ENCODE results near the gene CORO1C.
"Not testable (repeated sequence)": the region's sequence is repeated elsewhere in the genome, so short reads cannot be mapped to it uniquely, and the experiment has no call there.

The CORO1C gene

GRCh38 chr12:108671110-108671509 is 60.2 kb downstream of the CORO1C start:
- no peak for DNase-seq

- DNase-seq = no peak
Observed at GRCh38 chr12:108670066-108670631, 61.2 kb downstream of the CORO1C start.

- DNase-seq = no peak
Observed at GRCh38 chr12:108668542-108668941, 62.8 kb downstream of the CORO1C start.

GRCh38 chr12:108668063-108668462 is 63.3 kb downstream of the CORO1C start:
- DNase-seq = no peak

- peak; percentile 68 for DNase-seq
Observed at GRCh38 chr12:108667349-108667748, 64.0 kb downstream of the CORO1C start.

- DNase-seq = no peak
Observed at GRCh38 chr12:108666401-108666881, 64.9 kb downstream of the CORO1C start.

- DNase-seq = no peak
Observed at GRCh38 chr12:108665608-108666202, 65.6 kb downstream of the CORO1C start.

- peak; percentile 96 for DNase-seq
Observed at GRCh38 chr12:108664338-108665258, 66.7 kb downstream of the CORO1C start.

GRCh38 chr12:108663324-108664015 is 67.8 kb downstream of the CORO1C start:
- no peak for DNase-seq

GRCh38 chr12:108658115-108658514 is 73.2 kb downstream of the CORO1C start:
- not testable (repeated sequence) for DNase-seq

GRCh38 chr12:108657130-108657745 is 74.1 kb downstream of the CORO1C start:
- no peak for DNase-seq

- DNase-seq = not testable (repeated sequence)
Observed at GRCh38 chr12:108656247-108656646, 75.1 kb downstream of the CORO1C start.

GRCh38 chr12:108655812-108656175 is 75.5 kb downstream of the CORO1C start:
- DNase-seq = not testable (repeated sequence)

- not testable (repeated sequence) for DNase-seq
Observed at GRCh38 chr12:108654622-108655021, 76.7 kb downstream of the CORO1C start.

- no peak for DNase-seq
Observed at GRCh38 chr12:108653922-108654321, 77.4 kb downstream of the CORO1C start.

- no peak for DNase-seq
Observed at GRCh38 chr12:108653082-108653516, 78.2 kb downstream of the CORO1C start.

- DNase-seq = no peak
Observed at GRCh38 chr12:108650083-108650482, 81.2 kb downstream of the CORO1C start.

- DNase-seq = no peak
Observed at GRCh38 chr12:108649669-108650068, 81.6 kb downstream of the CORO1C start.

- no peak for DNase-seq
Observed at GRCh38 chr12:108649126-108649525, 82.2 kb downstream of the CORO1C start.

- no peak for DNase-seq
Observed at GRCh38 chr12:108648371-108648770, 82.9 kb downstream of the CORO1C start.

- DNase-seq = no peak
Observed at GRCh38 chr12:108647585-108648287, 83.6 kb downstream of the CORO1C start.
